ENCODE measurements around the gene CDH4. TPM values are rescaled to one million over a fixed set of nuclear protein-coding genes. Genes with fewer than 3 reads are reported as not detected.
"Not testable (repeated sequence)": the region's sequence is repeated elsewhere in the genome, so short reads cannot be mapped to it uniquely, and the experiment has no call there.

Gene CDH4
- total RNA-seq, 1 donor from 2014 or later: 1.1 TPM

DNA sequence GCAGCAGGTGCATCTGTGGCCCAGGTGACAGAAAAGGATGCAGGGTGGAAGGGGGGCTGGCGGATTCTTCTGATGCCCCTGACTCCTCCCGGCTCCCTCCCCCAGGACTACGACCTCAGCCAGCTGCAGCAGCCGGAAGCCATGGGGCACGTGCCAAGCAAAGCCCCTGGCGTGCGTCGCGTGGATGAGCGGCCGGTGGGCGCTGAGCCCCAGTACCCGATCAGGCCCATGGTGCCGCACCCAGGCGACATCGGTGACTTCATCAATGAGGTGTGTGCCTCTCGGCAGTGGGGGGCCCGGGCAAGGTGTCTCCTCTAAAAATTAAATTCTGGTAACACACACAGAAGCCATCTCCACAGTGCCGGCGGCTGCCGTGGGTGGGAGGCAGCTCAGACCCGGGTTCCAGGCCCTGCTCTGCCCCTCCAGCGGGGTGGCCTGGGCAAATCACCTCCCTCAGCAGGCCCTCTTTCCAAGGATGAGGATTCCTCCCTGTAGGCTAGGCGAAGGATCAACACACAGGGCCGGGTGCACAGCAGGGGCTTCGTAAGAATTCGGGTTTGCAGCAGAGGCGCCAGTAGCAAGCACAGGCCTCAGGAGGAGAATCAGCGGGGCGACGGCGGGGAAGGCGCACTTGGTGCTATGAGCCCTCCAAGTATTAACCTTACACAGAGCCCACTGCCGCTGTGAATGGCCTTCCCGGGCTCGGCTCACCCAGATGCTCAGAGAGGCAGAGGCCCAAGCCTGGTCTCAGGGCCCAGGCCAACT is 682.1 kb downstream of the CDH4 start:
- no peak for DNase-seq

GRCh38 chr20:61934716-61935530 is 682.9 kb downstream of the CDH4 start:
- DNase-seq: no peak

DNA sequence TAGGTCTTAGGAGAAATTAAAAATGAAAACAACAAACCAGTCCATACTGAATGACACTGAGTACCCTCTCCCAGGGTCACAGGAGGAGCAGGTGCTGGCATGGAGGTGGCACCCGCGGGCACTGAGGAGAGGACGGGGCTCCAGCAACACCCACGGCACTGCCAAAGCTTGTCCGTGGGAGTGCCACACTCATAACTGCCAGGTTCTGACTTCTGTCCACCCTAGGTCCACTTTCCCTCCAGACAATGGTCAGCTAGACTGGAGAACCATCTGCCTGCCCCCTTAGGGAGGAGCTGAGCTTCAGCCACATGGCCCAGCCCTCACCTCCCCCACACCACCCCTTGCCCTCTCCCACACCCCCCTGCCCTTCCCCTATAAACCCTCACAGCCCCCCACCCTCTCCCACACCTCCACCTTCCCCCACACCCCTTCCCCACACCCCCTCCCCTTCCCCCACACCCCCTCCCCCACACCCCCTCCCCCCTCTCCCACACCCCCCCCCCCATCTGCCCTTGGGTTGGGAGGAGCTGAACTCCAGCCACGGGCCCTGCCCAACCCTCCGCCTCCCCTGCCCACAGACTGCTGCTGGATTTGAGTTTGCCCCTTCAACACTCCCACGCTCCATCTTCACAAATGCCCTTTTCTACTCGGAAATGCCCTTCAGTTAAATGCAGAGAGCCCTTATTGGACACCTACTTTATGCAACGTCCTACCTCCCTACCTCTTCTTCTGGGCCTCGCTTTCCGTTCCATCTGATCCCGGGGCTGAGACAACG is 684.1 kb downstream of the CDH4 start:
- DNase-seq: no peak

DNA sequence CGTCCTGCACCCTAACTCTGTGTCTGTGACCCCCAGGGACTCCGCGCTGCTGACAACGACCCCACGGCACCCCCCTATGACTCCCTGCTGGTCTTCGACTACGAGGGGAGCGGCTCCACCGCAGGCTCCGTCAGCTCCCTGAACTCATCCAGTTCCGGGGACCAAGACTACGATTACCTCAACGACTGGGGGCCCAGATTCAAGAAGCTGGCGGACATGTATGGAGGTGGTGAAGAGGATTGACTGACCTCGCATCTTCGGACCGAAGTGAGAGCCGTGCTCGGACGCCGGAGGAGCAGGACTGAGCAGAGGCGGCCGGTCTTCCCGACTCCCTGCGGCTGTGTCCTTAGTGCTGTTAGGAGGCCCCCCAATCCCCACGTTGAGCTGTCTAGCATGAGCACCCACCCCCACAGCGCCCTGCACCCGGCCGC is 684.7 kb downstream of the CDH4 start:
- no peak for DNase-seq

GRCh38 chr20:61937146-61937962 is 685.3 kb downstream of the CDH4 start:
- DNase-seq: no peak

- DNase-seq: no peak
Measured at GRCh38 chr20:61937963-61938838, 686.1 kb downstream of the CDH4 start.

GRCh38 chr20:61938839-61939690 is 687.0 kb downstream of the CDH4 start:
- no peak for DNase-seq

DNA sequence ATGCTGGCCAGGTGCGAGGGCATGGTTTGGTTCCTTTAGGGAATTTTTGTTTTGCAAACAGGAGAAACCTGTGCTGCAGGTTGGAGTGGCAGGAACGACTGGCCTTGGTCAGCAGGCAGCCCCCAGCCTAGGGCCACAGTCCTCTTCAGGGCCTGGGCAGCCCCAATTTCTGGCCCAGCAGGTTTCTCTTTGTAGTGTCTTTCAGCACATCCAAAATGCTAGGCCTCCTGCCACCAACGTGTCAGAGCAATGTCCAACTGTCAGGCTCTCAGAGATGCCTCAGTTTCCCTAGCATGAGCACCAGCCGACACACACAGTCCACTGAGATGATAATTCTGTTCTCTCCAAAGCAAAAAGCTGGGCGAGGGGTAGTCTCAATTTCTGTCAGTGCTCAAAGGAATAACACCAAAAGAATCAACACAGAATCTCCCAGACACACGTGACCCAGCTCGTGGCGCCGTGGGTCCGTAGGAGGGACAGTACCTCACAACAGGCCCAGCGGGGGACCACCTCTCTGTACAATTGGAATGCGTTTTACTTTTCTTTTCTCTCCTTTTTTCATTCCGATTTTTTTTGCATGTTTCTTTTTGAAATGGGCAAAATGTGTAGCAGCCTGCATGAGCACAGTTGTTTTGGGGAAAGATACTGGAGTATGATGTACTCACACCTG is 687.8 kb downstream of the CDH4 start:
- DNase-seq: no peak

GRCh38 chr20:61940491-61940890 is 688.4 kb downstream of the CDH4 start:
- DNase-seq: no peak

DNA sequence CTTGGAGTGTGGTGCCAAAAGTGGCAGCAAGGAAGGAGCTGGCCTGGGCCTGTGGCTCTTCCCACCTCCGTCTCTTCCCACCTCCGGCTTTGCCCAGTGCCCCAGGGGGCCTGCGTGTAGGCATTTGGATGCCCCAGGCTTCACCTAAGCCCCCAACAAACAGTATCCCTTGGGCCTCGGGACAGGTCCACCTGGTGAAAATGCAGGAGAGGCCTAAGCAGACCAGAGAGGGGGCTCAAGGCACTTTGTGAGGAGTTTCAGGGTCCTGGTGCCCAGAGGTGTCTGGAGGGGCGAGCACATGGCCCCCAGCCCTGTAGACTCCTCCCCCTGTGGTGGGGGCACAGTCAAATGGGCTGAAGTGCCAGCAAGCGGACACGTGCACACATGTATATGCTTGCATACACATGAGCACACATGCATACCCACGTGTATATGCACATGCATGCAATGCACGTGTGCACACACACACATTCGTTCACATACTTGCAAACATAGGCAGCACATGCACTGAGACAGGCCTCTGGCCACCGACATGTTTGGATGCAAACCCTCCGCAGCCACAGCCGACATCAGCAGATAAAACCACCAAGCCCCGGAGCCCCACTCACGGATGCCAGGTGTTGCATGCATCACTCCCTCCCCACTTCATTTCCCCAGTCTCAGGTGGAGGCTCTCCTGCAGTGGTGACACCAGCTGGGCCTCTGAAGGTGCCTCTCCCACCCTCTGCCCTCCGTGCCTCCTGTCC is 689.1 kb downstream of the CDH4 start:
- DNase-seq: no peak

DNA sequence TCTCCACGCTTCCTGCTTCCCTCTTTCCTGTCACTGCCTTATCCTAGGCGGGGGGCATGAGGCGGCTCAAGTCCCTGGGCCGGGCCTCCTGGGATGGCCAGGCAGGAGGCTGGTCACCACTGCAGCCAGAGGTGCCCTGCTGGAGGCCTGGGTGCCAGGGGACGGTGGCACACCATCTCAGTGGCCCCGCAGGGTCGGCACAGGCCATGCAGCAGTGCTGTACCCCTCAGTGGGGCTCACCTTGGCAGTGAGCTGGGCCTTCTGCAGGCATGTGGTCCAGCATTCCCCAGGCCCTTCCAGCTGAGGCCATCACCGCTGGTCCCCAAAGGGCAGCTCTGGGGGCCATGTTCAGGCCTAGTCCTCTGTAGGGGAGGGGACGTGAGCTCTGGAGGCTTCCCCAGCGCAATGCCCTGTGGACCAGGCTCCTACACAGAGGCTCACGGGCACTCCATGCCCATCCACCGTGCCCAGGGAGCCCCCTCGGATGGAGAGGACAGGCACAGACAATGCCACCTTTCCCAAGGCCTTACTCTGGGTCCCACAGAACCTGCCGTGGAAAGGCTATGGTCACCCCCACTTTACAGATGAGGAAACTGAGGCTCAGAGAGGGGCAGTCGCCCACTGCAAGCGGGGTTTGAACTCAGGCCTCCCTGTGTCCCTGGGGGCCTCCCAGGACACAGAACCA is 689.8 kb downstream of the CDH4 start:
- no peak for DNase-seq

DNA sequence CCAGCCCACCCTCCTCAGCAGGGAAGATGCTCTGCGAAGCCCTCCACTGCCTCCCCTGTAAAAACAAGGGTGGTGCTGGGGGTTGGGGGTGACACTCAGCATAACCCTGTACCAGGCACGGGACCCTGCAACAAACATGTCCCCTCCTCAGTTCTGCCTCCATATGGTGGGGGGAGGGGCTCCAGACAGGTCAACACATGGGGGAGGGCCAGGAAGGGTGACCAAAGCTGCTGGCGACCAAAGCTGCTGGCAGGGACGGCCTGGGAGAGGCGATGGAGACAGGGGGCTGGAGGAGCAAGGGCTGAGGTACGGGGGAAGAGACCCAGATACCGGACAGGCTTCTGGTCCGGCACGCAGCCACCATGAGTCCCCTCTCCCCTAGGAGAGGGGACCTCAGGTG is 690.5 kb downstream of the CDH4 start:
- DNase-seq: no peak

DNA sequence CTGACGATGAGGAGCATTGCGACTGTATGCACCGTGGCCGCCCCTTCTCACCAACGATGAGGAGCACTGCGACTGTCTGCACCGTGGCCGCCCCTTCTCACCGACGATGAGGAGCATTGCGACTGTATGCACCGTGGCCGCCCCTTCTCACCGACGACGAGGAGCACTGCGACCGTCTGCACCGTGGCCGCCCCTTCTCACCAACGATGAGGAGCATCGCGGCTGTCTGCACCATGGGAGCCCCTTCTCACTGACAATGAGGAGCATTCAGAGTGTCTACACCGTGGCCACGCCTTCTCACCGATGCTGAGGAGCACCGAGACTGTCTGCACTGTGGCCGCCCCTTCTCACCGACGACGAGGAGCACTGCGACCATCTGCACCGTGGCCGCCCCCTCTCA is 692.9 kb downstream of the CDH4 start:
- not testable (repeated sequence) for DNase-seq

DNA sequence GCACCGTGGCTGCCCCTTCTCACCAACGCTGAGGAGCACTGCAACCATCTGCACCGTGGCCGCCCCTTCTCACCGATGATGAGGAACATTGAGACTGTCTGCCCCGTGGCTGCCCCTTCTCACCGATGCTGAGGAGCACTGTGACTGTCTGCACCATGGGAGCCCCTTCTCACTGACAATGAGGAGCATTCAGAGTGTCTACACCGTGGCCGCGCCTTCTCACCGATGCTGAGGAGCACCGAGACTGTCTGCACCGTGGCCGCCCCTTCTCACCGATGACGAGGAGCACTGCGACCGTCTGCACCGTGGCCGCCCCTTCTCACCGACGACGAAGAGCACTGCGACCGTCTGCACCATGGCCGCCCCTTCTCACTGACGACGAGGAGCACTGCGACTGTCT is 693.4 kb downstream of the CDH4 start:
- DNase-seq: not testable (repeated sequence)

DNA sequence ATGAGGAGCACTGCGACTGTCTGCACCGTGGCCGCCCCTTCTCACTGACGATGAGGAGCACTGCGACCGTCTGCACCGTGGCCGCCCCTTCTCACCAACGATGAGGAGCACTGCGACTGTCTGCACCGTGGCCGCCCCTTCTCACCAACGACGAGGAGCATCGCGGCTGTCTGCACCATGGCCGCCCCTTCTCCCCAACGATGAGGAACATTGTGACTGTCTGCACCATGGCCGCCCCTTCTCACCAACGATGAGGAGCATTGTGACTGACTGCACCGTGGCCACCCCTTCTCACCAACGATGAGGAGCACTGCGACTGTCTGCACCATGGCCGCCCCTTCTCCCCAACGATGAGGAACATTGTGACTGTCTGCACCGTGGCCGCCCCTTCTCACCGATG is 696.0 kb downstream of the CDH4 start:
- not testable (repeated sequence) for DNase-seq

DNA sequence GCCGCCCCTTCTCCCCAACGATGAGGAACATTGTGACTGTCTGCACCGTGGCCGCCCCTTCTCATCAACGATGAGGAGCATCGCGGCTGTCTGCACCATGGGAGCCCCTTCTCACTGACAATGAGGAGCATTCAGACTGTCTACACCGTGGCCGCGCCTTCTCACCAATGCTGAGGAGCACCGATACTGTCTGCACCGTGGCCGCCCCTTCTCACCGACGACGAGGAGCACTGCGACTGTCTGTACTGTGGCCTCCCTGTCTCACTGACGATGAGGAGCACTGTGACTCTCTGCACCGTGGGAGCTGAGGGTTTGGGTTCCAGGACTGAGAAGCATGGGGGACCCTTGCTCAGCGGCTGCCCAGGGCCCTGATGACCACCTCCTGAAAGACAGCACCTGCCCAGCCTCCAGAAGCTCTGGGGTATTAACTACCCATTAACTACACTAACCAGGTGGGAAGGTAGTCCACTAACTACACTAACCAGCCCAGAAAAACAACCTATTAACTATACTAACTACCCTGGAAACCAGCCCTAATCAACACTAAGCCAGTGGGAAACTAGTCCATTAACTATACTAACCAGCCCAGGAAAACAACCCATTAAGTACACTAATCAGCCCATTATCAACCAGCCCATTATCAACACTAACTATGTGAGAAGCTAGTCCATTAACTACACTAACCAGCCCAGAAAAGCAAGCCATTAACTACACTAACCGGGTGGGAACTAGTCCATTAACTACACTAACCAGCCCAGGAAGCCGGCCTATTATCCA is 696.7 kb downstream of the CDH4 start:
- DNase-seq: no peak

DNA sequence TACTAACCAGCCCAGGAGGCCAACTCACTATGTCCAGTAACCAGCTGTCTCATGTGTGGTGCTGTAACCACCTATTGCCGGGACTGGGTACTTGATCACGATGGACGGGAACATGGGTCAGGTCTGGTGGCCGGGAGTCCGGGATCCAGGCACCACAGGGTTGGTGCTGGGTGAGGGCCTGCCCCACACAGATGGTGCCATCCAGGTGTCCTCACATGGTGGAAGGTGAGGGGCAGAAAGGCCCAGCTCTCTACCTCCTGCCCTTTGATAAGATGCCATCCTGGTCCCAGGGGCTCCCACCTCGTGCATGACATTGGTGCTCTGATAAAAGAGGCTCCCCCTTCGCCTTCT is 697.3 kb downstream of the CDH4 start:
- no peak for DNase-seq
